ENCODE data around the gene RGL2. TPM values are rescaled to one million over a fixed set of nuclear protein-coding genes. Genes with fewer than 3 reads are reported as not detected.

The RGL2 gene
- total and polyA plus RNA-seq, 2 donors (not counting 3 experiments of a cell fraction or from before 2014, with no cell fraction given), result 87.7 to 90.3 TPM

- H2AFZ ChIP-seq (ENCODE audit: low read depth, low read length), result no peak overlapping the region
- dilution Hi-C loops (cut with MboI; ENCODE audit: extremely low pct_ligation_motif_present, low sequenced_read_pairs), result no loop called here
- intact Hi-C loops (cut with micrococcal nuclease), result no loop called here
- peaks cover 0 to 2% of the 10 kb centered on the region in 2 experiments for H3K36me3 ChIP-seq (ENCODE audit: control insufficient read depth in 2 of 2, extremely low read depth in 1 of 2, insufficient read depth in 2 of 2, low read length in 2 of 2)
- TF ChIP-seq, protein P1, sequence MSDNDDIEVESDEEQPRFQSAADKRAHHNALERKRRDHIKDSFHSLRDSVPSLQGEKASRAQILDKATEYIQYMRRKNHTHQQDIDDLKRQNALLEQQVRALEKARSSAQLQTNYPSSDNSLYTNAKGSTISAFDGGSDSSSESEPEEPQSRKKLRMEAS (IDR thresholded peaks at IDR 0.05; ENCODE audit: insufficient read depth, insufficient read length), result no peak
- TF ChIP-seq CTCF (IDR thresholded peaks at IDR 0.05; ENCODE audit: extremely low read depth in 1 of 2, insufficient read depth in 1 of 2, low read depth in 1 of 2, low read length in 2 of 2) (no peak), JUN (IDR thresholded peaks at IDR 0.05; ENCODE audit: borderline replicate concordance, insufficient read depth, insufficient read length, low read depth) (no peak), EZH2 (IDR thresholded peaks at IDR 0.05; ENCODE audit: borderline replicate concordance, low read depth, low read length, severe bottlenecking) (no peak), POLR2AphosphoS5 (IDR thresholded peaks at IDR 0.05; ENCODE audit: insufficient read depth, low read depth, low read length) (no peak), MYC (IDR thresholded peaks at IDR 0.05; ENCODE audit: low read depth, low read length) (no peak), POLR2A (IDR thresholded peaks at IDR 0.05; ENCODE audit: low read depth, low read length) (no peak), FOS (IDR thresholded peaks at IDR 0.05; ENCODE audit: borderline replicate concordance, insufficient read depth, low read length) (no peak), GATA2 (IDR thresholded peaks at IDR 0.05; ENCODE audit: insufficient read depth, insufficient read length, low read depth, low read length) (no peak)
- ChIA-PET CTCF (interaction anchor here (1.0 to 1.3 kb wide), 2 partner anchors 20 to 413 kb away, joined by 3 read pairs; partner anchors contain the start of genes RPS18, TAP2 and VPS52), POLR2A (no interaction called here)
- peaks cover 23% of the 10 kb centered on the region for H3K4me1 ChIP-seq (ENCODE audit: control insufficient read depth, extremely low read depth, insufficient read depth, low read length)
- H3K4me3 ChIP-seq (replicated peaks in 1 of 3; ENCODE audit: insufficient read depth in 1 of 3, low read depth in 1 of 3, low read length in 3 of 3), result no peak overlapping the region
- no peaks in the 10 kb centered on the region for H3K27me3 ChIP-seq (ENCODE audit: control insufficient read depth in 2 of 2, insufficient read depth in 2 of 2, low read length in 2 of 2)
- DNase-seq (ENCODE audit: low read depth, low spot score), result no peak
- no peak for FAIRE-seq
- no peaks in the 10 kb centered on the region for H3K9me1 ChIP-seq (replicated peaks; ENCODE audit: control insufficient read depth, extremely low read depth, insufficient read depth, low read length)
- no peaks in the 10 kb centered on the region for H4K20me1 ChIP-seq (replicated peaks; ENCODE audit: control insufficient read depth, extremely low read depth, insufficient read depth, low read length)
- H3K9ac ChIP-seq (replicated peaks; ENCODE audit: extremely low read depth, insufficient read depth, low read length), result no peak overlapping the region
- H3K79me2 ChIP-seq (ENCODE audit: control insufficient read depth, insufficient read depth, low read length), result no peaks in the 10 kb centered on the region
- no peaks in the 10 kb centered on the region for H3K9me3 ChIP-seq (replicated peaks; ENCODE audit: control insufficient read depth, insufficient read depth, low read length)
- no peak overlapping the region for H3K27ac ChIP-seq (ENCODE audit: insufficient read depth, low read depth, low read length)
- no TSS peak for BruUV-seq (replicated peaks)
- no peak overlapping the region for H3K4me2 ChIP-seq (ENCODE audit: insufficient read depth, low read length)
Measured at GRCh38 chr6:33251395-33252012, 47.2 kb downstream of the RGL2 start.

Measured in endothelial cell of umbilical vein (primary cell).